NCI-H2196 treated with DMSO at 0.1 percent for 48 hours (cell line): ENCODE results near the gene PROX1.

ENCODE experiments used
- DNase-seq: peaks from one replicate; lab custom pipeline; 2025; ENCODE audit not compliant: unreplicated experiment; lab: John Stamatoyannopoulos, UW

PROX1 gene

DNA sequence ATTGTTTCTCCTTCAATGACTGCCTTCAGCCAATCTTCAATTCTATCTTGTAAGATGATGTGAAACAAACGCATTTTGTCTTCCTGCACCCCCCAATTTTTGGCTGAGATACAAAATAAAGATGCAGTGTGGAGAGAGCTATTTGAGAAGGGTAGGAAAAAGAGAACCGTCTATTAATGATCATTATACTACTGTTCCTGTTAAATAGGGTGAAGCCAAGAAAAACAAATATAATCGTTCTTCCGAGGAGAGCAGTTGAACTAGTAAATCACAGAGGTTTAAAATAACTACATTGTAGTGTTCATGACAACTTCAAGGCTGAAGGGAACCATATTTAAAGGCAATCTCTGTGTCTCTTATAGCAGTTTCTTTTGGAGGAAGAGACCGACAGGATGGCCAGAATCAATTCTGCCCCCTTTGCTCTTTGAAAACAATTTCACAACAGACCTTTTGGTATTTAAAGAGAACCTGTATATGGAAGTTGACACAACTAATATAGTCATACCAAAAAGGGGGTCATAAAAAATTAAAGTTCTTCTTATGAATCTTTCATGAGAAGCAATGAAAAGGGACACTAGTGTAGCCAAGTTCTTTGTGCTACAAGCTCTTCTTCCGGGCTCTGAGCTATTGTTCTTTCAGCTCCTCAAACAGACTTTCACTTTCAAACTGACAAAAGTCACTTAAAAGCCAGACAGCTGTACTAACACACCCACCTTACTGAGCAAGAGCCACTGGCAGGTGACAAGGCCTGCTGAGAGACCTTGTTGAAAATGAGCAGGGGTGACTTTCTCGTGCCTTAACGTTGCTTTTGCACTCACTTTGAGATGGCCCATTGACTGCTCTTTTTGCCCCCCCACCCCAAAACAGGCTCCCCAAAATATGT, 30.9 kb downstream of the PROX1 start:
- peak; percentile 12 for DNase-seq

- no peak for DNase-seq
These were observed 31.7 kb downstream of the PROX1 start for GRCh38 chr1:214019499-214019898.

GRCh38 chr1:214021321-214021720, 33.5 kb downstream of the PROX1 start:
- DNase-seq = no peak

- DNase-seq = no peak
These were observed 34.5 kb downstream of the PROX1 start for GRCh38 chr1:214022229-214022791.

DNA sequence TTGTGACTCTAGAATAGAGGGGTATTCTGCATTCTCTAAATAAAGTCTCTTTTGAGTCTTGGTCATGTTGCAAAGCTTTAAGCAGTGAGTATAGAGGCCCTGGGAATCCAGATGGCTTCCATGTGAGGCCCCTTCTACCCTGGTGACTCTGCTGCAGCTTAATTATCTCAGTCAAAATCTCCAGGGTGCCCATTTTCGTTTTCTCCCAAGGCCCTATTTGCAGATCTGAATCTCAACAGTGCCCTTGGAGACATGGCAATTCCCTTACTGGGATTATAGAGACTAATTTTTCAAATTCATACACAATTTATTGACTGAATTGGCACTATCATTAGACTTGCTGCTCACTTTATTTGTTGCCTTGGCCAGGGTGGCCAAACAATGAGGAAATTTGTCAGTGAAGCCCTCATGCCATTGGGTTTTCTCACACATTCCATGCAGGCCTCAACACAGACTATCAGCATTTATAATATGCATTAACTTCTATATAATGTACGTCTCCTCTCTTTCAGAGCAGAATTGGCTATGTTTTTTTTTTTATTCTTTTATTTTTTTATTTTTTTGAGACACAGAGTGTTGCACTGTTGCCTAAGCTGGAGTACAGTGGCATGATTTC, 35.1 kb downstream of the PROX1 start:
- no peak for DNase-seq

- DNase-seq = no peak
These were observed 39.2 kb downstream of the PROX1 start for GRCh38 chr1:214026985-214027384.

- no peak for DNase-seq
These were observed 39.7 kb downstream of the PROX1 start for GRCh38 chr1:214027498-214027897.

GRCh38 chr1:214028095-214028494, 40.3 kb downstream of the PROX1 start:
- no peak for DNase-seq

DNA sequence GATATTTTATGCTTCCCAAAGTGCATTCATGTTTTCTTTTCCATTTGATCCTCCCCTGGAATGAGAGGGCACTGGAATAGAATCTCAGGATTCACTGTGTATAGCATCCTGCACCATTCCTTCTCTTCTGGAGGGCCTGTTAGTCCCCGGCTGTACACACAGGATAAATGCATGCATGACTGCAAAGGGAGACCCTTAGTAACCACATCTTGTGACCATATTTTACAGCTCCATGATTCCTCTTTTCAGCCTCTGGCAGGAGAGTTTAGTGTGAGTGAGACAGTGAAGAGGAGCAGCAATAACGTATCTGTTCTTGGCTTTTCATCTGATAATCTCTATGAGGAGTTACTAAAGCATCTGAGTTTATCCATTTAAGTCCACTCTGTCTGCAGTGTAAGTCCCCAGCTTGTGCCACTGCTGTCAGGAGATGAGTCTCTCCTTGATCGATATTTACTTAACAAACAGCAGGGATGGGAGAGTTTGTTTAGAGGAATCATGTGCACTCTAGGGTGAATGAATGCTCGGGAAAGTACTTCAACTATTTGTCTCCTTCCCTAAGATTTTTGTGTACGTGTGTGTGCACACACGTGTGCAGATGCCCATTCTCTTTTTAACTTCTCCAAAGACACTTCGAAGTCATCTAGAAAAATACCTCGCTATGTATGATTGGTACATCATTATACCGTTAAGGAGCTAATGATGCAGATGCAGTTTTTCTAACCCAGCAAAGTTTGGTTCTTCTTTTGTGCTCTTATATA, 41.1 kb downstream of the PROX1 start:
- DNase-seq = no peak

DNA sequence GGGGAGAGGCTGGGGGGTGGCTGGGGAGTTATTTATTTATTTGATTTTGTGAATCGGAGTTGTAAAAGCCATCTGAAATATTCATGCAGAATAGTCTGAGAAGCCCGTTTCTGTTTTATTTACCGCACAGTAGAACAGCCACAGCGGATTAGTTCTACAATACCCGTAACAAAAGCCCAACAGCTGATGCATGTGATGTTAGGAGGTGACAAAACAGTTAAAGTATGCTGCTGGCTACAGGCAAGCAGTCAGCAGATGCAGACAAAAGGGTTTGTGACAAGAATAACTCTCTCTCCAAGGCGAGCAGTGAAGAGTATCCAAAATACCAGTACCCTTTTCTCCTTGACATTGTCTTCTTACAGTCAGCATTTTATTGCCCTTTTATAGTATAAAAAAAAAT, 42.0 kb downstream of the PROX1 start:
- no peak for DNase-seq

DNA sequence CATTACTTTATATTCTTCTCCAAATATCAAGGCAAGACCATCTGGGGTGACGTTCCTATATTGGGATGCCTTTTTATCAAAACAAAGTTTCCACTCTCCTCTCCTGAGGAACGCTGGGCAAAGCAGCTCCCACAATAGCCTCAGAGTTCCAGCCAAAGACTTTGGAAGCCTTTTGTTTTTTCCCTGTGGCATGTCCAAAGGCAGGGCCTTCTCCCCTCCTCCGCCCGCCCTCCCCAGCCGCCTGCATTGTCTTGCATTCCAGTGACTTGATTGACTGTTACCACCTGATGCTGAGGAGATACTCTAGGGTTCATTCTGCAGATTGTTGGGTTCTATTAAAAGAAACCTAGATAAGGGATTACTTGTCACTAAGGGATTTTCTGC, 43.5 kb downstream of the PROX1 start:
- DNase-seq = no peak

GRCh38 chr1:214037468-214037867, 49.7 kb downstream of the PROX1 start:
- no peak for DNase-seq

DNA sequence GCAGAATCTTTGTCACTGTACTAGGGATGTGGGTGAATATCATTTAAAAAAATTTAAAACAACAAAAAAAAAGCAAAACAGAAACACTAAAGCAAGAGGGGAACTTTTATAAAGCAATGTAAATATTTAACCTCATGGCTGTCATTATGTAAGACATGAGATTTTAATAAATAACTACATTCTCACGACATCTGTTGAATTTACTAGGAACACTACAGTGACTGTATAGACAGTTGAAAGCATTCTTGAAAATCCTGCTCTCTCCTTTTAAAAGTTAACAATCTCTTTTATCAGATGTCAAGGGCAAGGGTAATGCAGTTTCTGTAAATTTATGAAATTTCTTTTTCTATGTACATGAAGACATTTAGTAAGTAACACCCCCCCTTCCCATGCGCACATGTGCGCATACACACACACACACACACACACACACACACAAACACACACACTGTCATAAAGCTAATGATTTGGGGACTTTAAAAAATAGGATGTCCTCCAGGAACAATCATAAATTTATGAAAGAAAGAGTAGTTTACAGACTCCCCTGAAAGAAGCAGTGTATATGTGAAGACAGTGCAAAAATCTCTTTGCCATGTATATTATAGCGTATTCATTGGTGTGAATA, 51.7 kb downstream of the PROX1 start:
- DNase-seq = no peak

DNA sequence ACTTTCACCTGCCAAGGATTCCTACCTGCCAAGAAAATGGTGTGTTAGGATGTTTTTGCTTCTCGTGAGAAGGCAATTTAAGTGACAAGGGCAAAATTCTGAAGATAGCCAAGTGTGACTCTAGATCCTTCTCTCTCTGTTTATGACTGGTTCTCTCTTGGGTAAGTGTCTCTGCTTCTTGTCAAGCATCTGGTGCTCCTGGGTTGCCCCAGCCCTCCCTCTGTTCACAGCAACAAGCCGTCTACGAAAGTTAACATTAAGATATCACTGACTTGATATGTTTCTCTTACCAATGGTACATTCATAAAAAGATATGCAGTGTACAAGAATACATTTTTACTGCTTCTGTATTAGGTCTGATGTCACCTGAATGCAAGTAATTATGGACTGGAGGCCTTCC, 55.4 kb downstream of the PROX1 start:
- DNase-seq = no peak

DNA sequence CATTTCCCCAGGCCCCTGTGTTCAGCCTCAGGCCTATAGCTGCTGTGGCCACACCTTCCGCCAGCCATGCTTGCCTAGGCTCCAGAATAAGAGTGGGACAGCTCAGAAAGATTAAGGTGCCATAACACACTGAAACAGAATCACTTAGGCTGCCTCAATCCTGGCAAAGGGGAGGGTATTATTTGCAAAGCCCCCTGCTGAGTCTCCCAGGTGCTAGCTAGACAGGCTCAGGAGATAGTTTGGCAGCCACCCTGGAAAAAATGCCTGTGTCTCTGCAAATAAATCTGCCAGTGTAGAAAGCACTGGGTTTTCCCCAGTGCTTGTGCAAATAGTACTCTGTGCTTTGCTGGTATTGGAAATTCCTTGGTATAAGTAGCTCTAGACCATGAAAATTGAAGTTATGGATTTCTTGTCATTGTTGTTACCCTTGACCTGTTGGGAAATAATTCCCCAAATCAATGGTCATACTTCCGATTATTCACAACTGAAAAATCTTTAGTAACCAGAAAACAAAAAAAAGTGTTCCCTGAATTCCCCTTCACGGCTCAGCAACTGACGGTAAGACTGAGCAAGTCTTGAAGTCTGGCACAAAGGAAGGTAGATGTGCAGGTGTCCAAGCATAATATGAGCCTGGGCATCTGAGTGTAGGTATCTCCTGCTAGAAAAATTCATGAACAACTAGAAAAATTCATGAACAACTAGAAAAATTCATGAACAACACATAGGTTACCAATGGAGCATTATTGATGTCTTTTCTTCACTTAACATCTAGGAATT, 56.9 kb downstream of the PROX1 start:
- DNase-seq = peak; percentile 83

- DNase-seq = peak; percentile 66
These were observed 63.0 kb downstream of the PROX1 start for GRCh38 chr1:214050513-214051401.

DNA sequence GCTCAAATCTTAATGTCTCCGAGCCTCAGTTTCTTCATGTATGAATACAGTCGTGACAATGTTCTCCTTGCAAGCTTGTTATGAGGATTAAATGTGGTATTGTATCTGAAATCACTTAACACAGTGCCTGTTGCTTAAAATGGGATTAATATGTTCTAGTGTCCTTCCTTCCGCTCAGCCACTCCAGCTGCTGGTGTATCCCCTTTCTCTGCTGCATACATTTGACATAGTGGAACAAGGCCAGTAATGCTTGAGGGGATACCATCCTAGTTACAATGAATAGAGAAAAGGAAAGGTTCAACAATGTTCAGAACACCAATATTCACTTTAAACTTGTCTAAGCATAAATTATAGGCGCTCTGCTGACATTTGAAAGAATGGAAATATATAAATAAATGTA, 64.0 kb downstream of the PROX1 start:
- DNase-seq = no peak

DNA sequence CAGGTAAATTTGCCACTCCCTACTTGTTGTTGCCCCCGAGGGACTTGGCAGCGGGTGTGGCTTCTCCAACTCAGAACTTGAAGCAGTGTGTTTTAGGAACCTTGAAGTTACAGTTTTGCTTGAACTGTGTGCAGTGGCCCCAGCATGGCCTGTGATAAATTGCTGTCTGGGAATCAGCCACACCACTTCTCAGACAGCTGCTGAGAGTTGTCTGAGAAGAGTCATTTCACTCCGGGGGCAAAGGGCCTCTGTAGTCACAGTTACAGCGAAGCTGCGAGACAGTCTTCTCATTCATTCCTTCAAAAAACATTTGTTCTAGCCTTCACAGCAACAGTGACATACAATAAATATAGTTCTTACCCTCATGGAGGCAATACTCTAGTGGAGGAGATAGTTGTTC, 70.3 kb downstream of the PROX1 start:
- no peak for DNase-seq

DNA sequence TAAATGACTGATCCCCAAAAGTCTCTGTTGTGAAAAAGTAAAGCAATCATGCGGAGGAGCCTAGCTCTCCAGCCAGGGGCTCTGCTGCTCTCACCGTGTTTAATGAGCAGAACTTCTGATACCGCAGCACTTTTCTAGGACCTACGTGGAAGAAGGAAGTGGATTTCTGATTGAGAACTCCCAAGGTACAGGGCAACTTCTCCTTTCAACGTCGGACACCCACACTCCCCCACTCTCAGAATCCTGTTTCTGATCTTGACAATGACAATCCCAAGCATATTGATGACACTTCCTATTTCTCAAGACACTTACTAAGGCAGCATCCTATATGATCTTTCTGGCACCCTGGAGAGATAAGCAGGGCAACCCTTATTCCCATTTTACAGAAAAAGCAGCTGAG, 78.4 kb downstream of the PROX1 start:
- no peak for DNase-seq
